DOHH2 (cell line): ENCODE results near the gene ALPK1.
"Not testable (repeated sequence)": the region's sequence is repeated elsewhere in the genome, so short reads cannot be mapped to it uniquely, and the experiment has no call there.

Source experiments
- EZH2phosphoT487 ChIP-seq: fragments of 200-600 bp; sonication (generic); IDR thresholded peaks from 2 replicates; pipeline ENCODE4 v1.6.1; 2017; ENCODE audit warnings: borderline replicate concordance, mild to moderate bottlenecking, antibody characterized with exemption, low read length, moderate library complexity, mixed read lengths
- TF ChIP-seq, protein P1 (sequence below): fragments of 200-600 bp; sonication (generic); IDR thresholded peaks from one replicate; pipeline ENCODE4 v1.5.1; 2014; ENCODE audit warnings: antibody characterized with exemption, mild to moderate bottlenecking, low read depth, low read length; ENCODE audit not compliant: poor library complexity, severe bottlenecking

GRCh38 chr4:112281895-112282398, 15.2 kb upstream of the ALPK1 start:
- TF ChIP-seq, protein P1, sequence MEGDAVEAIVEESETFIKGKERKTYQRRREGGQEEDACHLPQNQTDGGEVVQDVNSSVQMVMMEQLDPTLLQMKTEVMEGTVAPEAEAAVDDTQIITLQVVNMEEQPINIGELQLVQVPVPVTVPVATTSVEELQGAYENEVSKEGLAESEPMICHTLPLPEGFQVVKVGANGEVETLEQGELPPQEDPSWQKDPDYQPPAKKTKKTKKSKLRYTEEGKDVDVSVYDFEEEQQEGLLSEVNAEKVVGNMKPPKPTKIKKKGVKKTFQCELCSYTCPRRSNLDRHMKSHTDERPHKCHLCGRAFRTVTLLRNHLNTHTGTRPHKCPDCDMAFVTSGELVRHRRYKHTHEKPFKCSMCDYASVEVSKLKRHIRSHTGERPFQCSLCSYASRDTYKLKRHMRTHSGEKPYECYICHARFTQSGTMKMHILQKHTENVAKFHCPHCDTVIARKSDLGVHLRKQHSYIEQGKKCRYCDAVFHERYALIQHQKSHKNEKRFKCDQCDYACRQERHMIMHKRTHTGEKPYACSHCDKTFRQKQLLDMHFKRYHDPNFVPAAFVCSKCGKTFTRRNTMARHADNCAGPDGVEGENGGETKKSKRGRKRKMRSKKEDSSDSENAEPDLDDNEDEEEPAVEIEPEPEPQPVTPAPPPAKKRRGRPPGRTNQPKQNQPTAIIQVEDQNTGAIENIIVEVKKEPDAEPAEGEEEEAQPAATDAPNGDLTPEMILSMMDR: not testable (repeated sequence)
- TF ChIP-seq EZH2phosphoT487: not testable (repeated sequence)
